Motor neuron (in vitro differentiated cells): ENCODE data around the gene RNF128. TPM values are rescaled to one million over a fixed set of nuclear protein-coding genes. Genes with fewer than 3 reads are reported as not detected.
"Not testable (repeated sequence)": the region's sequence is repeated elsewhere in the genome, so short reads cannot be mapped to it uniquely, and the experiment has no call there.

ENCODE experiments used
- ATAC-seq, 8 experiments: fragments of 200-7000 bp; cut with Tn5 transposase; replicated peaks in 6 of 8; 2 replicates each; pipeline ENCODE4 v1.8.0; 2021; ENCODE audit warnings: mild to moderate bottlenecking in 8 of 8, moderate library complexity in 8 of 8
- H3K27ac ChIP-seq, 2 donors: fragments of 250-450 bp; sonication (Bioruptor Pico); 2 replicates each; pipeline ENCODE4 v1.9.0; 2021; ENCODE audit warnings: antibody characterized with exemption in 2 of 2, mild to moderate bottlenecking in 2 of 2, moderate library complexity in 1 of 2
- H3K4me1 ChIP-seq, 2 donors: fragments of 250-450 bp; sonication (Bioruptor Pico); replicated peaks in 1 of 2; 2 replicates each; pipeline ENCODE4 v1.6.1; 2021; ENCODE audit warnings: antibody characterized with exemption in 2 of 2, mild to moderate bottlenecking in 2 of 2, moderate library complexity in 1 of 2
- H3K4me3 ChIP-seq, 5 donors: fragments of 250-450 bp; sonication (Bioruptor Pico); 2 replicates each; pipeline ENCODE4 v1.9.0; 2021; ENCODE audit warnings: antibody characterized with exemption in 5 of 5, mild to moderate bottlenecking in 5 of 5, moderate library complexity in 4 of 5
- WGBS, 10 experiments: fragments of 450-650 bp; shearing (Covaris generic); methylation state at CpG; one replicate each; pipeline ENCODE4 v1.0.0; 2022; 5-methylcytosine and 5-hydroxymethylcytosine counted together
- in situ Hi-C, 9 experiments: fragments of 400-800 bp; cut with MboI; loops; one replicate each; pipeline ENCODE4 v1.15.0; 2021; ENCODE audit warnings: low sequenced_read_pairs in 9 of 9, low pct_unique_long_range_greater_than_20kb in 2 of 9; ENCODE audit not compliant: unreplicated experiment in 9 of 9
- total RNA-seq, 8 experiments: library from RNA; unstranded; fragments of 300-600 nt; gene quantifications; 2 replicates each; pipeline versions ENCODE4 v1.2.3 to v1.2.4, GENCODE V29; 2022

RNF128 gene
- total RNA-seq, 8 experiments from 2014 or later = 0.25 to 9.5 (median 0.62) TPM

DNA sequence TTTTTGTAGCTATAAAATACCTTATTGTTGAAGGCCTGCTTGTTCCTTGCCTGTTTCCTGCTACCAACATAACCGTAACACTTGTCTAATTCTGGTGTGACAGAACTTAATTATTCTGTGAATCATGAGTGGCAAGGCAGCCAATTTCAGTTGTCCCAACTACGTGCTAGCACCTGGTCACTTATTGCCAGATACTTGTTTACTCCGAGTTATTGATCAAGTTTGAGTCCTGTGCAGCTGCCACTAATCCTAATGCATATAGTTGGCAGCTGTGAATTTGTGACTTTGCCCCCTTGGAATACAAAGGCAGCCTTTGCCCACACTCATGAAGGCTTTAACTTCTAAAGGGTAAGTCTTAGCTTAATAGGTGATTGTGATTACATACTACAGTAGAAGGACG is 7.8 kb upstream of the RNF128 start:
- no peaks in the 10 kb centered on the region for H3K4me1 ChIP-seq
- no peak for ATAC-seq
- no peak overlapping the region for H3K4me3 ChIP-seq
- H3K27ac ChIP-seq = no peak overlapping the region
- WGBS, 10 experiments = 30 to 80% (median 75%) methylated on average over 1 to 4 of the region's 4 CpGs; no CpG with 5 or more reads in 5 of the 10 experiments
- in situ Hi-C loops = no loop called here

DNA sequence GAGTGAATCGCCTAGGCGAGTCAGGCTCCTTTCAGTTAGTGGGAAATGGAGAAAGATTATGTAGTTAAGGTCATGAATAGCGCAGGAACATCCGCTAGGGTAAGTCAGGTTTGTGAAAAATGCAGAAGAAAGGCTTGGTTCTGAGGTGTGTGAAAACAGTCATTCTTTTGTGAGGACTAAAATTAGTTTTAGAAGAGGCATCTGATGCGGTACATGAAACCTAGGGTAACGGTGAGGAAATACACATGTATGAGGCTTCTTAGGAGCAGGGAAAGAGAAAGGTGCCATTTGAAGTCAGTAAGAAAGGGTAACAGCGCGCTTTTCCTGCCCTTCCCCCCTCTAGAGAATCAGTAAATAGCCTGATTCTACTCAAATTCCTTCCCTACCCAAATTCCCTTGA is 570 bp upstream of the RNF128 start:
- in situ Hi-C loops = no loop called here

DNA sequence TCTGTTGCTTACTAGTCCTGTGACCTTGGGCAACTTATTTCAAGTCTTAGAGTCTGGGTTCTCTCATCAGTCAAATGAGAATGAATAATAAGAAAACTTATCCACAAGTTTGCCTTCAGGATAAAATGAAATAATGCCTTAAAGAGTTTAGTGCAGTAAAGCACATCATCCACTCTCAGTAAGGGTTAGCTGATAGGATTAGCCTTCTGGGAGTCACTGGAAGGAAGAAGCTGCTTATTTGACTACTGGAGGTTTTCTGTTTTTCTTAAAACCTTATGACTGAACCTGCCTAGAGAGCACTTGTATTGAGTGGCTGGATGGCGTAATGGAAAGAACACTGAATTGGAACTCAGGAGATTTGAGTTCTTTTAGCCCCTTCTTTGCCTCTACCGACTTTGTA is 1.8 kb downstream of the RNF128 start:
- WGBS, 10 experiments = 44 to 60% methylated on average over 1 to 2 of the region's 2 CpGs; no CpG with 5 or more reads in 8 of the 10 experiments
- Histone ChIP-seq H3K4me1 (no peaks in the 10 kb centered on the region), H3K4me3 (no peak overlapping the region), H3K27ac (no peak overlapping the region)
- in situ Hi-C loops = no loop called here
- ATAC-seq = no peak

More for the DNA sequence above, 570 bp upstream of the RNF128 start:
- WGBS, 10 experiments = 3 to 20% (median 10%) methylated on average over 5 to 7 of the region's 8 CpGs; no CpG with 5 or more reads in 6 of the 10 experiments
- no peaks in the 10 kb centered on the region for H3K4me1 ChIP-seq
- H3K4me3 ChIP-seq = peak overlapping the region; percentile 34 to 50 (median 43)
- peak in 4 of 8 experiments; percentile 8 to 17 (median 12) for ATAC-seq
- H3K27ac ChIP-seq = no peak overlapping the region

DNA sequence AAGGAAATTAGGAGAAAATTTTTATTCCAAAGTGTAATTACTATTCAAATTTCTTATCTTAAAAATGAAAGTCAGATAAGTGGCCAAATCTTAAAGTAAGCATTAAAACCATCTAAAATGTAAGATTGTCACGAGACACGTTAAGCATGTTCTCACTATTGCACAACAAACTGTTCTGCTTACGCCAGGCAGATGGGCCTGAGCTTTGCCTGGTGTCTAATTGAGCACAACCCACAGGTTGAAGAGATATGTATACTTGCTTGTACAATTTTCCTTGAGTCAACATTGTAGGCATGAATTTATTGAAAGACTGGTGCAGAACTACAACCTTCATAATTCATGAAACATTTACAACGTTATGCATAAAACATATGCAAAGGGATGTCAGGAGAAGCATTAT is 3.9 kb downstream of the RNF128 start:
- Histone ChIP-seq H3K4me1 (no peaks in the 10 kb centered on the region), H3K4me3 (no peak overlapping the region), H3K27ac (no peak overlapping the region)
- in situ Hi-C loops = no loop called here
- WGBS, 10 experiments = 0 to 100% (median 38%) methylated on average over 1 to 4 of the region's 4 CpGs; no CpG with 5 or more reads in 6 of the 10 experiments
- peak in 1 of 8 experiments; percentile 52 for ATAC-seq

DNA sequence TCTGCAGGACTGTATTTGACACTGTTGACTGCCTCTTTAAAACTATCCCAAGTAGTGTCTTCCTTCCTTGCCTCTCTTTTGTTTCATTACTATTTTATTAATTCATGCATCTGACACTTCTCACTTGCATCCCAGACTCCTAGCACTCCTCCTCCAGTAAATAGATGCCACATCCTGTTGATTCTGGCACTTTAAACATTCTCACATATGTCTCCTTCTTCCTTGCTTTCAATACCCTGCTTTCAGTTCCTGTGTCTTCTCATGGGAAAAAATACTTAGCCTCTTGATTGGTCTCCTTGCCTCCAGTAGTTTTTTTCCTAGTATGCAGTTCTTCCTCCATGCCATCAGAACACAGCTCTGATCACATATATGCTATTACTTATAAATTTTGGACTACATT is 5.1 kb downstream of the RNF128 start:
- no peak for ATAC-seq
- Histone ChIP-seq H3K4me3 (no peak overlapping the region), H3K27ac (no peak overlapping the region), H3K4me1 (no peaks in the 10 kb centered on the region)
- in situ Hi-C loops = no loop called here

DNA sequence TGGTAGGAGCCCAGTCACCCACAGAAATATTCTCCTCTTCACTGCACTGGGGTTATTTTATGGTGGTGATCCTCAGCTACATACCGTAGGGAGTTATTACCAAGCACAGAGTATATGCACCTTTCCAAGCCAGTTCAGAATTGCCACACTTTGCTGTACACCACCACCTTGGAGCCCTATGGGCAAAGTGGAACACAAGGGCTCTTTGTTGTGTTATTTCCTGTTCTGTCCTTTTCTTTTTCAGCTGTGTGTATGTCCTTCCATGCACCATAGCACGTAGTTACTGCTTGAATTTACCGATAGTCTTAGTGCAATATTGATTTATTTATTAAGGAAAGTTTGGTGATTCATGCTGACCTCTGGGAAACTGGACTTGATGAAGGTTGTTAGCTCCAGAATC is 8.3 kb downstream of the RNF128 start:
- no peak overlapping the region for H3K4me3 ChIP-seq
- ATAC-seq = no peak
- in situ Hi-C loops = no loop called here
- 20 to 80% (median 61%) methylated on average over 1 to 3 of the region's 3 CpGs; no CpG with 5 or more reads in 7 of the 10 experiments for WGBS, 10 experiments
- H3K27ac ChIP-seq = no peak overlapping the region
- no peaks in the 10 kb centered on the region for H3K4me1 ChIP-seq

DNA sequence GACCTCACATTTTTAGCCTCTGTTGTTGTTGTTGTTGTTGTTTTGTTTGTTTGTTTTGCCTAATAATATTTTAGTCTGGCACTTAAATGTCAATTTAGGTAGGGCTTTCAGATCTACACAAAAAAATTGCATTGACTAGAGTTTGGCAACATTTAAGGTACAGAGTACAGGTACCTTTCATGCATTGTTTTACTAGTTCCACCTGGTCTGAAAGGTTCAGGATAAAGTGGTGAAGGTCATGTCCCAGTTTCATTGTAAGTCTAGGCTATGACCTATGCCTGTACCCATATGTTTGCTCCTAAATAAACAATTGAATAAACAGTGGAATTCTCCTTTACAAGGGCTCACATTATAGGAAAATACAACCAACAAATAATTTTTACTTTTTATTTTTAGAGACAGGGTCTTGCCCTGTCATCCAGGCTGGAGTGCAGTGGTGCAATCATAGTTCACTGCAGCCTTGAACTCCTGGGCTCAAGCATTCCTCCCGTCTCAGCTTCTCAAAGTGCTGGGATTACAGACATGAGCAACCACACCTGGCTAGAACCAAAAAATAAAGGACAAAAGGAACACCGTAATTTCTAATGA is 13.8 kb downstream of the RNF128 start:
- in situ Hi-C loops = no loop called here
- no peaks in the 10 kb centered on the region for H3K4me1 ChIP-seq
- no peak overlapping the region for H3K27ac ChIP-seq
- no peak for ATAC-seq
- no peak overlapping the region for H3K4me3 ChIP-seq
- WGBS, 10 experiments = 60 to 100% (median 96%) methylated on average over 1 to 2 of the region's 2 CpGs; no CpG with 5 or more reads in 4 of the 10 experiments

DNA sequence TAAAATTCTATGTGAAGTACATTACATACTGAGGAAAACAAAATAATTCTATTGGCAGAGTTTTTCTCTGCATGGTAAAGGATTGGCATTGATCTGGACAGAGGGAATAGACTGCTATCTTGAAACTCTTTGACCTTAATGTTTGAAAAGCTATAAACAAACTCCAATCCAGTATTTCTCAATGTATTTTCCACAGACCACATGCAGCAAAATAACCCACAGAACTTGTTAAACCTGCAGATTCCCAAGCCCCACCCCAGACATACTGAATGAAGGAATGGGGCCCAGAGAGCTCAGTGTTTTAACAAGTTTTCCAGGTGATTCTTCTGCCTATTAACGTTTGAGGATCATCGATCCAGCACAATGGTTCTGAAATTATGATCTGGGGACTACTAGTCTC is 15.7 kb downstream of the RNF128 start:
- in situ Hi-C loops = no loop called here
- ATAC-seq = no peak
- H3K4me3 ChIP-seq = no peak overlapping the region
- no peak overlapping the region for H3K27ac ChIP-seq
- no peaks in the 10 kb centered on the region for H3K4me1 ChIP-seq
- WGBS, 10 experiments = 53 to 80% (median 60%) methylated on average over 1 to 2 of the region's 2 CpGs; no CpG with 5 or more reads in 7 of the 10 experiments

DNA sequence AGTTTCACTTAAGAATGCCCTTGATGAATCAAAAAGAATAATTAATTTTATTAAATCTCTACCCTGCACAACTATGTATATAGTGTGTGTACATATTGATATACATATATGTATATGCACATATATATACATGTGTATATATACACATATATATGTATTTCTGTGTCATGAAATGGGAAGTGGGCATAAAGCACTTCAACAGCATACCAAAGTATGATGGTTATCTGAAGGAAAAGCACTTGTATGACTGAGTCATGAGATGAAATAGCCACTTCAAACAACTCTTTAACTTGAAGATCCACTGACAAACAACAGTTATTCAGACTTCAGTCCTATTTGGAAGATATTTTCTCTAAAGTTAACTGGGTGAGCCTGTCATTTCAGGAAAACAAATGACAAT is 16.3 kb downstream of the RNF128 start:
- Histone ChIP-seq H3K4me3 (no peak overlapping the region), H3K4me1 (no peaks in the 10 kb centered on the region), H3K27ac (no peak overlapping the region)
- in situ Hi-C loops = no loop called here
- ATAC-seq = peak in 1 of 8 experiments; percentile 54

DNA sequence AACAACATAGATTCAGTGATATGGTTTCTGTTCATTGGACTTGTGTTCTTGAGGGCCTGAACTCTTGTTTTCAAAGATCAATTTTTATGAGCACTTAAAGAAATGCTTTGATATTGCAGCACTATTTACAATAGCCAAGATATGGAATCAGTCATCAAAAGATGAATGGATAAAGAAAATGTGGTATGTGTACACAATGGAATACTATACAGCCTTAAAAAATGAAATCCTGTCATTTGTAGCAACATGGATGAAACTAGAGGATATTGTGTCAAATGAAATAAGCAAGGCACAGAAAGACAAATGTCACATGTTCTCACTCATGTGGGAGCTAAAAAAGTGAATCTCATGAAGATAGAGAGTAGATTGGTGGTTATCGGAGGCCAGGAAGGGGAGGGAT is 21.9 kb downstream of the RNF128 start:
- WGBS, 10 experiments = 20 to 100% (median 65%) methylated on average over 1 of the region's 1 CpG; no CpG with 5 or more reads in 5 of the 10 experiments
- no peak for ATAC-seq
- in situ Hi-C loops = no loop called here

DNA sequence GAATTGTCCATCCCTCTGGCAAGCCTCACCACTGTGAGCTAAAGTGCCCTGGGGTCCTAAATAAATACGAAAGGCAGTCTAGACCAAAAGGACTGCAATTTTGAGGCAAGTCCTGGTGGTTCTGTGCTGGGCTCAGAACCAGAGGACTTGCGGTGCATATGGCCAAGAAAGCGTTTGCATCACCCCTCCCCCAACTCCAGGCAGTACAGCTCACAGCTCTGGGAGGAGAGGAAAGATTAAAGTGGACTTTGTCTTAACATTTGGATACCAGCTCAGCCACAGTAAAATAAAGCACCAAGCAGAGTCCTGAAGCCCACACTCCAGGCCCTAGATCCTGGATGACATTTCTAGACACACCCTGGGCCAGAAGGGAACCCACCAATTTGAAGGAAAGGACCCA is 24.9 kb downstream of the RNF128 start:
- H3K4me1 ChIP-seq = no peaks in the 10 kb centered on the region
- in situ Hi-C loops = no loop called here
- WGBS, 10 experiments = 32 to 74% methylated on average over 2 of the region's 3 CpGs; no CpG with 5 or more reads in 8 of the 10 experiments
- no peak for ATAC-seq
- no peak overlapping the region for H3K4me3 ChIP-seq
- no peak overlapping the region for H3K27ac ChIP-seq

More for the DNA sequence above, 21.9 kb downstream of the RNF128 start:
- no peak overlapping the region for H3K4me3 ChIP-seq
- no peaks in the 10 kb centered on the region for H3K4me1 ChIP-seq
- no peak overlapping the region for H3K27ac ChIP-seq

DNA sequence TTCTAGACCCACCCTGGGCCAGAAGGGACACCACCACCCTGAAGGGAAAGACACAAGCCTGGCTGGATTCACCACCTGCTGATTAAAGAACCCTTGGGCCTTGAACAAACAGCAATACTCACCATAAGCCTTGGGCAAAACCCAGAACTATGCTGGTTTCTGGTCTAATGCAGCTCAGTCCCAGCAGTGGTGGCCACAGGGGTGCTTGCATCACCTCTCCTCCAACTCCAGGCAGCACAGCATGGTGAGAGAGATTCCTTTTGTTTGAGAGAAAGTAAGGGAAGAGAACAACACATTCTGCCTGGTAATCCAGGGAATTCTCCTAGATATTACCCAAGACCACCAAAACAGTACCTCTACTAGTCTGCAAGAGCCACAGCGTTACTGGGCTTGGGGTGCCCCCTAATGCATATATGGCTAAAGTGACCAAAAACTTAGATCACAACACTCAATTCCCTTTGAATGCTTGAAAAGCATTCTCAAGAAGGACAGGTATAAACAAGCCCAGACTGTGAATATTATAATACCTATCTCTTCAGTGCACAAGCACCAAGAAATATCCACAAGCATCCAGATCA is 25.7 kb downstream of the RNF128 start:
- no peak overlapping the region for H3K27ac ChIP-seq
- H3K4me1 ChIP-seq = no peaks in the 10 kb centered on the region
- 60% methylated on average over 1 of the region's 1 CpG; no CpG with 5 or more reads in 9 of the 10 experiments for WGBS, 10 experiments
- peak in 1 of 8 experiments; percentile 20 for ATAC-seq
- no peak overlapping the region for H3K4me3 ChIP-seq
- in situ Hi-C loops = no loop called here

DNA sequence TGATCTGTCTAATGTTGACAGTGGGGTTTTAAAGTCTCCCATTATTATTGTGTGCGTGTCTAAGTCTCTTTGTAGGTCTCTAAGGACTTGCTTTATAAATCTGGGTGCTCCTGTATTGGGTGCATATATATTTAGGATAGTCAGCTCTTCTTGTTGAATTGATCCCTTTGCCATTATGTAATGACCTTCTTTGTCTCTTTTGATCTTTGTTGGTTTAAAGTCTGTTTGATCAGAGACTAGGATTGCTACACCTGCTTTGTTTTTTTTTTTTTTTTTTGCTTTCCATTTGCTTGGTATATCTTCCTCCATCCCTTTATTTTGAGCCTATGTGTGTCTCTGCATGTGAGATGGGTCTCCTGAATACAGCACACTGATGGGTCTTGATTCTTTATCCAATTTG is 42.8 kb downstream of the RNF128 start:
- 33 to 67% methylated on average over 1 of the region's 1 CpG; no CpG with 5 or more reads in 8 of the 10 experiments for WGBS, 10 experiments
- H3K27ac ChIP-seq, H3K4me1 ChIP-seq, in situ Hi-C loops, ATAC-seq, H3K4me3 ChIP-seq: not testable (repeated sequence)

DNA sequence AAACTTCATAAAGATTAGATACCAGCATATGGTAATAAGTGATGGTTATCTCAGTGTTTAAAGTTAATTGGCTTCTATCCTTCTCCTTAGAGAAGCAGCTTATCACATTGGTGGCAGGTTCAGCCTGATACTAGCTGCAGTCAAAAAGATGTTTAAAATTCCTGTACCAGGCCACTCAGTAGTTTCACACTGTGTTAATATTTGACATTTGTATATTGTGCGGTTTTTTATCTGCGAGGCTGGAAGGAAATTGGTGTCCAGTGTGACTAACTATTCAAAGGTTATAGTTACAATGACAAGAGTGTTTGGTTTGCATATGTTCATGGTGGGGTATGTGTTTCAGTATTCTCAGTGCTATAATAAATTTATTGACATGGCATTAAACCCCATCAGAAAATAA is 48.5 kb downstream of the RNF128 start:
- in situ Hi-C loops = loop anchor here in 1 of 9 experiments (25.0 kb wide), 1 partner anchor 288 kb away; no protein-coding TSS in a partner anchor
- 40 to 83% (median 57%) methylated on average over 2 of the region's 2 CpGs; no CpG with 5 or more reads in 6 of the 10 experiments for WGBS, 10 experiments
- Histone ChIP-seq H3K27ac (no peak overlapping the region), H3K4me3 (no peak overlapping the region), H3K4me1 (no peaks in the 10 kb centered on the region)
- no peak for ATAC-seq
